Endothelial cell of umbilical vein (primary cell): ENCODE data around the gene MAPK8.

Experiments
- FOS ChIP-seq: IDR thresholded peaks from 2 replicates; pipeline ENCODE4 v1.6.1; 2011; ENCODE audit warnings: mild to moderate bottlenecking, low read length, moderate library complexity, borderline replicate concordance; ENCODE audit not compliant: insufficient read depth
- POLR2A ChIP-seq: IDR thresholded peaks from 2 replicates; pipeline ENCODE4 v1.6.1; 2012; ENCODE audit warnings: low read depth, mild to moderate bottlenecking, control low read depth, low read length
- TF ChIP-seq, protein P1 (sequence below), 2 donors: IDR thresholded peaks; 1 replicate in 1 of 2; 2 replicates in 1 of 2; pipeline ENCODE4 v1.5.1; 2011; ENCODE audit warnings: low read length in 2 of 2, mild to moderate bottlenecking in 2 of 2, moderate library complexity in 2 of 2, control low read depth in 1 of 2, inconsistent platforms in 1 of 2, low read depth in 1 of 2; ENCODE audit not compliant: insufficient read depth in 1 of 2; ENCODE audit errors: extremely low read depth in 1 of 2

DNA sequence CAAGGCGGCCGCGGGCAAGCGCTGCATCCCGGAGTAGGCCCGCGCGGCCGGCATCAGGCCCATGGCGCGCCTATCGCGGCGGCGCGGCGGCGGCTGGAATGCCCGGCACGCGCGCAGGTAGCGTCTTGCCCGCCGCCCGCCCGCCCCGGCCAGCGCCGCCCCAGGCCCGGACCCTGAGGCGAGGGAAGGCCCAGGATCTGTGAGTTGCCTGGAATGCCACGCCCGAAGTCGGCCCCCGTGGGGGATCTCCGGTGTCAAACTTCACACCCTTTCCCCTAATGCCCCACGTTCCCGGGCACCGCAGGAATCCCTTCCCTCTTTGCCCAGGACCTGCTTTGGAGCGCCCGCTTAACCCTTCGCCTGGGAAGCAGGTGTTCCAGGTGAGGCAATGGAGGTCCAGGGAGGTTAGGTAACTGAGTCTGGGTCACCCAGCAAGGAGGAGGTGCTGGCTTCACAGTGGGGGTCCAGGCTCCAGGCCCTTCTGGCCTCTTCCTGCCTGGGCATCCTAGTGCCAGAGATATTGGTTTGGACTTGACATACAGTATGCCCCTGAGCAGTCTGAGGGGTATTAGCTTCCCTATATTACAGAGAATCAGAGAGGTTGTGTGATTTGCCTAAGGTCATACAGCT lies 160.2 kb downstream of the MAPK8 start:
- TF ChIP-seq FOS (no peak), POLR2A (no peak)
- TF ChIP-seq, protein P1, sequence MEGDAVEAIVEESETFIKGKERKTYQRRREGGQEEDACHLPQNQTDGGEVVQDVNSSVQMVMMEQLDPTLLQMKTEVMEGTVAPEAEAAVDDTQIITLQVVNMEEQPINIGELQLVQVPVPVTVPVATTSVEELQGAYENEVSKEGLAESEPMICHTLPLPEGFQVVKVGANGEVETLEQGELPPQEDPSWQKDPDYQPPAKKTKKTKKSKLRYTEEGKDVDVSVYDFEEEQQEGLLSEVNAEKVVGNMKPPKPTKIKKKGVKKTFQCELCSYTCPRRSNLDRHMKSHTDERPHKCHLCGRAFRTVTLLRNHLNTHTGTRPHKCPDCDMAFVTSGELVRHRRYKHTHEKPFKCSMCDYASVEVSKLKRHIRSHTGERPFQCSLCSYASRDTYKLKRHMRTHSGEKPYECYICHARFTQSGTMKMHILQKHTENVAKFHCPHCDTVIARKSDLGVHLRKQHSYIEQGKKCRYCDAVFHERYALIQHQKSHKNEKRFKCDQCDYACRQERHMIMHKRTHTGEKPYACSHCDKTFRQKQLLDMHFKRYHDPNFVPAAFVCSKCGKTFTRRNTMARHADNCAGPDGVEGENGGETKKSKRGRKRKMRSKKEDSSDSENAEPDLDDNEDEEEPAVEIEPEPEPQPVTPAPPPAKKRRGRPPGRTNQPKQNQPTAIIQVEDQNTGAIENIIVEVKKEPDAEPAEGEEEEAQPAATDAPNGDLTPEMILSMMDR (IDR thresholded peaks at IDR 0.05; ENCODE audit: extremely low read depth in 1 of 2, insufficient read depth in 1 of 2, low read depth in 1 of 2, low read length in 2 of 2), result no peak
